Measurements from ENCODE around the gene PRMT9.
A peak's percentile ranks its signal among the peaks of the same experiment; 100 is the strongest.

PRMT9 gene

GRCh38 chr4:147732518-147733235, 48.7 kb upstream of the PRMT9 start (continued):
- TF ChIP-seq PRDM10 (tag by site-specific recombination; IDR thresholded peaks at IDR 0.05) (peak; percentile 96), SCRT2 (tag by site-specific recombination; IDR thresholded peaks at IDR 0.05) (0 out of 2 replicates have a peak, but pooled peaks have one; percentile 26), ZNF394 (tag by site-specific recombination; IDR thresholded peaks at IDR 0.05; ENCODE audit: borderline replicate concordance) (0 out of 2 replicates have a peak, but pooled peaks have one; percentile 17), ZSCAN30 (tag by site-specific recombination; IDR thresholded peaks at IDR 0.05) (peak; percentile 16; the same call in 1 of the 2 replicates), ZIC2 (tag by site-specific recombination; IDR thresholded peaks at IDR 0.05) (peak; percentile 29; the same call in 1 of the 2 replicates), ZFP69B (tag by site-specific recombination; IDR thresholded peaks at IDR 0.05) (peak; percentile 87), SP2 (tag by site-specific recombination; IDR thresholded peaks at IDR 0.05) (peak; percentile 21; the same call in 1 of the 2 replicates), ZBTB48 (tag by site-specific recombination; IDR thresholded peaks at IDR 0.05) (0 out of 2 replicates have a peak, but pooled peaks have one; percentile 23), ZBTB20 (tag by site-specific recombination; IDR thresholded peaks at IDR 0.05) (peak; percentile 83; the same call in 1 of the 2 replicates), ZNF404 (tag by site-specific recombination; IDR thresholded peaks at IDR 0.05) (no peak), REST (tag by site-specific recombination; IDR thresholded peaks at IDR 0.05) (peak; percentile 12; the same call in 1 of the 2 replicates), ZBTB1 (tag by site-specific recombination; IDR thresholded peaks at IDR 0.05) (no peak), ZNF488 (tag by site-specific recombination; IDR thresholded peaks at IDR 0.05) (no peak), ZNF555 (tag by site-specific recombination; conservative IDR thresholded peaks at IDR 0.05) (no peak), ZNF138 (tag by site-specific recombination; IDR thresholded peaks at IDR 0.05; ENCODE audit: borderline replicate concordance) (no peak), ZNF692 (tag by site-specific recombination; IDR thresholded peaks at IDR 0.05) (peak; percentile 92)
